Middle frontal gyrus (tissue), 1 donor: Measurements from ENCODE around the gene GRM5.
"Not testable (repeated sequence)": the region's sequence is repeated elsewhere in the genome, so short reads cannot be mapped to it uniquely, and the experiment has no call there.

ENCODE experiments used
- DNase-seq: peaks from one replicate; pipeline ENCODE4 v3.0.0-alpha.2; 2015; ENCODE audit warnings: low spot score; ENCODE audit errors: extremely low spot score

GRM5 gene

GRCh38 chr11:88543902-88544655 lies 521.7 kb downstream of the GRM5 start:
- no peak for DNase-seq

- no peak for DNase-seq
These were observed 524.8 kb downstream of the GRM5 start for GRCh38 chr11:88541006-88541405.

- no peak for DNase-seq
These were observed 527.7 kb downstream of the GRM5 start for GRCh38 chr11:88538098-88538497.

GRCh38 chr11:88537613-88538012 lies 528.2 kb downstream of the GRM5 start:
- no peak for DNase-seq

GRCh38 chr11:88536616-88537265 lies 529.0 kb downstream of the GRM5 start:
- no peak for DNase-seq

GRCh38 chr11:88535916-88536547 lies 529.8 kb downstream of the GRM5 start:
- no peak for DNase-seq

- no peak for DNase-seq
These were observed 530.5 kb downstream of the GRM5 start for GRCh38 chr11:88535266-88535665.

- DNase-seq: not testable (repeated sequence)
These were observed 531.1 kb downstream of the GRM5 start for GRCh38 chr11:88534706-88535105.

GRCh38 chr11:88534185-88534584 lies 531.6 kb downstream of the GRM5 start:
- DNase-seq: no peak

- no peak for DNase-seq
These were observed 532.8 kb downstream of the GRM5 start for GRCh38 chr11:88533001-88533400.

GRCh38 chr11:88531831-88532230 lies 534.0 kb downstream of the GRM5 start:
- no peak for DNase-seq

GRCh38 chr11:88529426-88529825 lies 536.4 kb downstream of the GRM5 start:
- no peak for DNase-seq

- no peak for DNase-seq
These were observed 542.3 kb downstream of the GRM5 start for GRCh38 chr11:88523386-88524071.

- no peak for DNase-seq
These were observed 543.0 kb downstream of the GRM5 start for GRCh38 chr11:88522624-88523385.

GRCh38 chr11:88521799-88522201 lies 544.0 kb downstream of the GRM5 start:
- DNase-seq: no peak

GRCh38 chr11:88521399-88521798 lies 544.4 kb downstream of the GRM5 start:
- no peak for DNase-seq

- no peak for DNase-seq
These were observed 545.4 kb downstream of the GRM5 start for GRCh38 chr11:88520391-88520790.

- no peak for DNase-seq
These were observed 550.8 kb downstream of the GRM5 start for GRCh38 chr11:88515002-88515401.

- no peak for DNase-seq
These were observed 554.8 kb downstream of the GRM5 start for GRCh38 chr11:88511006-88511405.

- DNase-seq: no peak
These were observed 556.8 kb downstream of the GRM5 start for GRCh38 chr11:88508759-88509581.
